HepG2 (cell line): Measurements from ENCODE around the gene THAP3. TPM values are rescaled to one million over a fixed set of nuclear protein-coding genes. Genes with fewer than 3 reads are reported as not detected.

Experiments
- PHF8 ChIP-seq: sonication (generic); formaldehyde crosslinking; IDR thresholded peaks from 2 replicates; pipeline ENCODE4 v1.5.0; 2020; ENCODE audit warnings: missing genetic modification reagents
- TBX3 ChIP-seq: fragments of 450-650 bp; IDR thresholded peaks from 2 replicates; pipeline ENCODE4 v1.6.1; 2017; ENCODE audit warnings: antibody characterized with exemption, mild to moderate bottlenecking, inconsistent platforms, borderline replicate concordance
- ZNF124 ChIP-seq: sonication (generic); formaldehyde crosslinking; IDR thresholded peaks from 2 replicates; pipeline ENCODE4 v1.4.0; 2020; ENCODE audit warnings: missing genetic modification reagents
- polyA plus RNA-seq, 8 experiments: library from polyadenylated mRNA; depleted of rRNA in 3 of 8; stranded (reverse) in 7 of 8; unstranded in 1 of 8; fragments of >200 nt; fragmentation: Illumina TruSeq in 4 of 8; extraction: Trizol in 4 of 8; gene quantifications; 2 replicates each; pipeline versions ENCODE4 v1.2.1 to v1.2.3, GENCODE V29; 2011 to 2016; ENCODE audit warnings: low read depth in 4 of 8, missing spikeins in 1 of 8, mixed read lengths in 1 of 8; ENCODE audit not compliant: insufficient read depth in 1 of 8
- total RNA-seq, 5 experiments: library from RNA; depleted of rRNA; stranded (reverse); fragments of >200 nt; fragmentation: Illumina TruSeq; extraction: Trizol; gene quantifications; 2 replicates each; pipeline ENCODE4 v1.2.3, GENCODE V29; 2016; ENCODE audit warnings: low read depth in 1 of 5
- TF ChIP-seq, protein P1 (sequence below): sonication (generic); formaldehyde crosslinking; IDR thresholded peaks from 2 replicates; pipeline ENCODE4 v1.4.0; 2020; ENCODE audit warnings: missing genetic modification reagents, borderline replicate concordance
- TF ChIP-seq, protein P2 (sequence below), 2 experiments: sonication (generic) in 1 of 2; formaldehyde crosslinking in 1 of 2; IDR thresholded peaks; 2 replicates each; pipeline versions ENCODE4 v1.4.0 to v1.6.1; 2018 to 2020; ENCODE audit warnings: missing genetic modification reagents in 2 of 2, borderline replicate concordance in 1 of 2, low read depth in 1 of 2, mild to moderate bottlenecking in 1 of 2, missing biosample characterization in 1 of 2
- TF ChIP-seq, protein P3 (sequence below), 2 experiments: fragments of 450-650 bp in 1 of 2; sonication (generic) in 1 of 2; formaldehyde crosslinking in 1 of 2; IDR thresholded peaks; 2 replicates each; pipeline versions ENCODE4 v1.6.1 to v1.8.0; 2016 to 2022; ENCODE audit warnings: antibody characterized with exemption in 1 of 2, mild to moderate bottlenecking in 1 of 2, missing genetic modification reagents in 1 of 2
- TF ChIP-seq, protein P4 (sequence below): sonication (generic); formaldehyde crosslinking; IDR thresholded peaks from 2 replicates; pipeline ENCODE4 v1.8.0; 2022; ENCODE audit warnings: low read depth, missing genetic modification reagents
- TF ChIP-seq, protein P5 (sequence below): sonication (generic); formaldehyde crosslinking; IDR thresholded peaks from 2 replicates; pipeline ENCODE4 v1.8.1; 2023; ENCODE audit warnings: mild to moderate bottlenecking, moderate library complexity, missing genetic modification reagents

Gene THAP3
- total and polyA plus RNA-seq, 2 of the 13 experiments (the other 11 are each of a cell fraction or from before 2014, with no cell fraction given), result 10.3 to 14.9 TPM

DNA sequence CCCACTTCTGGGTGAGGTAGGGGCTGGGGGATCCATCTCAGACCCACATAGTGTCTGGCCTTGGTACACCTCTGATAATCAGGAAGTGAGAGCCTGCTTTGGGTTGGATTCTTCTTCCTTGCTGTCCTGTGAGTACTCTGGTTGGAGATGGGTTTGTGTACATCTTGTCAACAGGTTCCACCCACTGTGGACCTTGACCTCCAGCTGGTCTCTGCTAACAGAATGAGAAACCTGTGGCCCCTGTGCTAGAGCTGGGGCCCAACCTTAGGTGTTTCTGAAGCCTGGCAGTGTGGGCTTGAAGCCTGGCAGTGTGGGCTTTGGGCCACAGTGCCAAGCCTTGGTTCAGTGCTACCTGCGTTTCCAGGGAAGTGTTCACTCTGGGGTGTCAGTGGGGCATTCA, 42.3 kb upstream of the THAP3 start (continued):
- TF ChIP-seq, protein P1, sequence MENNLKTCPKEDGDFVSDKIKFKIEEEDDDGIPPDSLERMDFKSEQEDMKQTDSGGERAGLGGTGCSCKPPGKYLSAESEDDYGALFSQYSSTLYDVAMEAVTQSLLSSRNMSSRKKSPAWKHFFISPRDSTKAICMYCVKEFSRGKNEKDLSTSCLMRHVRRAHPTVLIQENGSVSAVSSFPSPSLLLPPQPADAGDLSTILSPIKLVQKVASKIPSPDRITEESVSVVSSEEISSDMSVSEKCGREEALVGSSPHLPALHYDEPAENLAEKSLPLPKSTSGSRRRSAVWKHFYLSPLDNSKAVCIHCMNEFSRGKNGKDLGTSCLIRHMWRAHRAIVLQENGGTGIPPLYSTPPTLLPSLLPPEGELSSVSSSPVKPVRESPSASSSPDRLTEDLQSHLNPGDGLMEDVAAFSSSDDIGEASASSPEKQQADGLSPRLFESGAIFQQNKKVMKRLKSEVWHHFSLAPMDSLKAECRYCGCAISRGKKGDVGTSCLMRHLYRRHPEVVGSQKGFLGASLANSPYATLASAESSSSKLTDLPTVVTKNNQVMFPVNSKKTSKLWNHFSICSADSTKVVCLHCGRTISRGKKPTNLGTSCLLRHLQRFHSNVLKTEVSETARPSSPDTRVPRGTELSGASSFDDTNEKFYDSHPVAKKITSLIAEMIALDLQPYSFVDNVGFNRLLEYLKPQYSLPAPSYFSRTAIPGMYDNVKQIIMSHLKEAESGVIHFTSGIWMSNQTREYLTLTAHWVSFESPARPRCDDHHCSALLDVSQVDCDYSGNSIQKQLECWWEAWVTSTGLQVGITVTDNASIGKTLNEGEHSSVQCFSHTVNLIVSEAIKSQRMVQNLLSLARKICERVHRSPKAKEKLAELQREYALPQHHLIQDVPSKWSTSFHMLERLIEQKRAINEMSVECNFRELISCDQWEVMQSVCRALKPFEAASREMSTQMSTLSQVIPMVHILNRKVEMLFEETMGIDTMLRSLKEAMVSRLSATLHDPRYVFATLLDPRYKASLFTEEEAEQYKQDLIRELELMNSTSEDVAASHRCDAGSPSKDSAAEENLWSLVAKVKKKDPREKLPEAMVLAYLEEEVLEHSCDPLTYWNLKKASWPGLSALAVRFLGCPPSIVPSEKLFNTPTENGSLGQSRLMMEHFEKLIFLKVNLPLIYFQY (CRISPR knock-in tag), result peak; percentile 80; the same call in 1 of the 2 replicates
- TF ChIP-seq, protein P2, sequence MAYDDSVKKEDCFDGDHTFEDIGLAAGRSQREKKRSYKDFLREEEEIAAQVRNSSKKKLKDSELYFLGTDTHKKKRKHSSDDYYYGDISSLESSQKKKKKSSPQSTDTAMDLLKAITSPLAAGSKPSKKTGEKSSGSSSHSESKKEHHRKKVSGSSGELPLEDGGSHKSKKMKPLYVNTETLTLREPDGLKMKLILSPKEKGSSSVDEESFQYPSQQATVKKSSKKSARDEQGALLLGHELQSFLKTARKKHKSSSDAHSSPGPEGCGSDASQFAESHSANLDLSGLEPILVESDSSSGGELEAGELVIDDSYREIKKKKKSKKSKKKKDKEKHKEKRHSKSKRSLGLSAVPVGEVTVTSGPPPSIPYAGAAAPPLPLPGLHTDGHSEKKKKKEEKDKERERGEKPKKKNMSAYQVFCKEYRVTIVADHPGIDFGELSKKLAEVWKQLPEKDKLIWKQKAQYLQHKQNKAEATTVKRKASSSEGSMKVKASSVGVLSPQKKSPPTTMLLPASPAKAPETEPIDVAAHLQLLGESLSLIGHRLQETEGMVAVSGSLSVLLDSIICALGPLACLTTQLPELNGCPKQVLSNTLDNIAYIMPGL (CRISPR knock-in tag; IDR thresholded peaks at IDR 0.05; ENCODE audit: borderline replicate concordance in 1 of 2, low read depth in 1 of 2), result peak in 1 of 2 experiments; percentile 64; a peak in 1 of 4 replicates
- TF ChIP-seq ZNF124 (CRISPR knock-in tag) (no peak), PHF8 (peak; percentile 45), TBX3 (no peak)
- TF ChIP-seq, protein P3, sequence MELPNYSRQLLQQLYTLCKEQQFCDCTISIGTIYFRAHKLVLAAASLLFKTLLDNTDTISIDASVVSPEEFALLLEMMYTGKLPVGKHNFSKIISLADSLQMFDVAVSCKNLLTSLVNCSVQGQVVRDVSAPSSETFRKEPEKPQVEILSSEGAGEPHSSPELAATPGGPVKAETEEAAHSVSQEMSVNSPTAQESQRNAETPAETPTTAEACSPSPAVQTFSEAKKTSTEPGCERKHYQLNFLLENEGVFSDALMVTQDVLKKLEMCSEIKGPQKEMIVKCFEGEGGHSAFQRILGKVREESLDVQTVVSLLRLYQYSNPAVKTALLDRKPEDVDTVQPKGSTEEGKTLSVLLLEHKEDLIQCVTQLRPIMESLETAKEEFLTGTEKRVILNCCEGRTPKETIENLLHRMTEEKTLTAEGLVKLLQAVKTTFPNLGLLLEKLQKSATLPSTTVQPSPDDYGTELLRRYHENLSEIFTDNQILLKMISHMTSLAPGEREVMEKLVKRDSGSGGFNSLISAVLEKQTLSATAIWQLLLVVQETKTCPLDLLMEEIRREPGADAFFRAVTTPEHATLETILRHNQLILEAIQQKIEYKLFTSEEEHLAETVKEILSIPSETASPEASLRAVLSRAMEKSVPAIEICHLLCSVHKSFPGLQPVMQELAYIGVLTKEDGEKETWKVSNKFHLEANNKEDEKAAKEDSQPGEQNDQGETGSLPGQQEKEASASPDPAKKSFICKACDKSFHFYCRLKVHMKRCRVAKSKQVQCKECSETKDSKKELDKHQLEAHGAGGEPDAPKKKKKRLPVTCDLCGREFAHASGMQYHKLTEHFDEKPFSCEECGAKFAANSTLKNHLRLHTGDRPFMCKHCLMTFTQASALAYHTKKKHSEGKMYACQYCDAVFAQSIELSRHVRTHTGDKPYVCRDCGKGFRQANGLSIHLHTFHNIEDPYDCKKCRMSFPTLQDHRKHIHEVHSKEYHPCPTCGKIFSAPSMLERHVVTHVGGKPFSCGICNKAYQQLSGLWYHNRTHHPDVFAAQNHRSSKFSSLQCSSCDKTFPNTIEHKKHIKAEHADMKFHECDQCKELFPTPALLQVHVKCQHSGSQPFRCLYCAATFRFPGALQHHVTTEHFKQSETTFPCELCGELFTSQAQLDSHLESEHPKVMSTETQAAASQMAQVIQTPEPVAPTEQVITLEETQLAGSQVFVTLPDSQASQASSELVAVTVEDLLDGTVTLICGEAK (IDR thresholded peaks at IDR 0.05), result no peak
- TF ChIP-seq, protein P3 (CRISPR knock-in tag; IDR thresholded peaks at IDR 0.05), result peak; percentile 71; the same call in 1 of the 2 replicates
- TF ChIP-seq, protein P4, sequence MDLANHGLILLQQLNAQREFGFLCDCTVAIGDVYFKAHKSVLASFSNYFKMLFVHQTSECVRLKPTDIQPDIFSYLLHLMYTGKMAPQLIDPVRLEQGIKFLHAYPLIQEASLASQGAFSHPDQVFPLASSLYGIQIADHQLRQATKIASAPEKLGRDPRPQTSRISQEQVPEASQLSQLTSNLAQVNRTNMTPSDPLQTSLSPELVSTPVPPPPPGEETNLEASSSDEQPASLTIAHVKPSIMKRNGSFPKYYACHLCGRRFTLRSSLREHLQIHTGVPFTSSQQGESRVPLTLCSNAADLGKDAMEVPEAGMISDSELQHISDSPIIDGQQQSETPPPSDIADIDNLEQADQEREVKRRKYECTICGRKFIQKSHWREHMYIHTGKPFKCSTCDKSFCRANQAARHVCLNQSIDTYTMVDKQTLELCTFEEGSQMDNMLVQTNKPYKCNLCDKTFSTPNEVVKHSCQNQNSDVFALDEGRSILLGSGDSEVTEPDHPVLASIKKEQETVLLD (CRISPR knock-in tag), result no peak
- TF ChIP-seq, protein P5, sequence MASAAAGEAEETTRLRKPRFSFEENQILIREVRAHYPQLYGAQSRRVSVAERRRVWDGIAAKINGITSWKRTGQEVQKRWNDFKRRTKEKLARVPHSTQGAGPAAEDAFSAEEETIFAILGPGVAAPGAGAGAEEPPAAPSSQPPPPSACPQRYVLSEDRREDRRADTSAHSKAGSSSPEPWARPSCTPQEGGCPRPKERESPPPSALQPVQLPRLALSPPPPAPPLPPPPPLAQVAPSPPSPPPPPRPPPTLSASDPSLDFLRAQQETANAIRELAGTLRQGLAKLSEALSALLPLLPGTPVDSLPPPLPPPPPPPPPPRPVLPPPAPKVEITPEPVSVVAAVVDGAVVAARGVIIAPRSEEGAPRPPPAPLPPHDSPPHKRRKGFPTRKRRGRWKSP (CRISPR knock-in tag), result no peak
